GM18505 (cell line): ENCODE data around the gene GPR132.
"Not testable (repeated sequence)": the region's sequence is repeated elsewhere in the genome, so short reads cannot be mapped to it uniquely, and the experiment has no call there.

Experiments used
- ATAC-seq: cut with Tn5 transposase; IDR thresholded peaks from one replicate; pipeline ENCODE4 v1.9.1; 2021; ENCODE audit not compliant: unreplicated experiment
- POLR2A ChIP-seq: IDR thresholded peaks from 4 replicates; pipeline ENCODE4 v1.6.1; 2011; ENCODE audit warnings: borderline replicate concordance; ENCODE audit not compliant: insufficient read depth, insufficient read length; ENCODE audit errors: extremely low read depth

Gene GPR132

GRCh38 chr14:105065280-105066228, at the start of gene GPR132:
Gene GPR132 (minus strand): TSS chr14:105065430. CDS start chr14:105055420, 10,010 bp downstream.
- peak; percentile 99 for TF ChIP-seq POLR2A
- peak; percentile 44 for ATAC-seq

GRCh38 chr14:105109243-105109642, 44.0 kb upstream of the GPR132 start:
- ATAC-seq: not testable (repeated sequence)

GRCh38 chr14:105108516-105108864, 43.3 kb upstream of the GPR132 start:
- ATAC-seq: no peak
- no peak for TF ChIP-seq POLR2A

GRCh38 chr14:105107781-105108515, 42.7 kb upstream of the GPR132 start:
- ATAC-seq: no peak
- no peak for TF ChIP-seq POLR2A

DNA sequence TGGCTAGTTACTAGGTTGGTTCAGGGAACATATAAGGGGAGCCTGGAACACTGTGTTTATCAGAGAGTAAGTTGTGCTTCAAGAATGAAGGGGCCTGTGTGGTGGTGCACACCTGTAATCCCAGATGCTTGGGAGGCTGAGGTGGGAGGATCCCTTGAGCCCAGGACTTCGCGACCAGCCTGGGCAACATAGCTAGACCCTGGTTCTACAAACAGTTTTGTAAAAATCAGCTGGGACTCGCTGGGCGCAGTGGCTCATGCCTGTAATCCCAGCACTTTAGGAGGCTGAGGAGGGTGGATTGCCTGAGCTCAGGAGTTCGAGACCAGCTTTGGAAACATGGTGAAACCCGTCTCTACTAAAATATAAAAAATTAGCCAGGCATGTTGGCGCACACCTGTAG, 42.1 kb upstream of the GPR132 start:
- no peak for TF ChIP-seq POLR2A
- no peak for ATAC-seq

- no peak for ATAC-seq
- no peak for TF ChIP-seq POLR2A
Measured at GRCh38 chr14:105105158-105105557, 39.9 kb upstream of the GPR132 start.

GRCh38 chr14:105102893-105103292, 37.7 kb upstream of the GPR132 start:
- no peak for ATAC-seq
- no peak for TF ChIP-seq POLR2A

DNA sequence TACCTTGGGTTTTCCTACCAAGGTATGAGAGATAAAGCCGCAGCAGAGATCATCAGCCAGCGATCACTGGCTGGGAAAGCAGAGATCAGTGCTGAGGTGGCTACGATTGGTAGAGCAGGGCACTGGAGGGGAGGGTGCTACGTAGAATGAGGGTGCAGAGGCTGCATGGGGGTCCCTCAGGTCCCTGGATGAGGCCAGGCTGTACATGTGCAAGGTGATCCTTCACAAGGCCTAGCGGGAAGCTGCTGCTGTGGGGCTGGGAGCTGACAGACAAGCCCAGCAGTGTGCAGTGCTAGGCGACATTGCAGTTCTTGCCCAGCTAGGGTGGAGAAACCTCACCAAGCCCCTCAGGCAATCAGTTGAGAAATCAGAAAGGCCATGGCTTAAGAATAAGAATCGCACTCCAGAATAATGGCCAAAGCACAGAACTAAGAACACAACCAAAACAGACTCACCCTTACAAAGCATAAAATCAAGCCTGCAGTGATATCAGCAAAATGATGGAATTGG, 37.2 kb upstream of the GPR132 start:
- no peak for TF ChIP-seq POLR2A
- no peak for ATAC-seq

GRCh38 chr14:105100910-105101309, 35.7 kb upstream of the GPR132 start:
- TF ChIP-seq POLR2A: no peak
- no peak for ATAC-seq

DNA sequence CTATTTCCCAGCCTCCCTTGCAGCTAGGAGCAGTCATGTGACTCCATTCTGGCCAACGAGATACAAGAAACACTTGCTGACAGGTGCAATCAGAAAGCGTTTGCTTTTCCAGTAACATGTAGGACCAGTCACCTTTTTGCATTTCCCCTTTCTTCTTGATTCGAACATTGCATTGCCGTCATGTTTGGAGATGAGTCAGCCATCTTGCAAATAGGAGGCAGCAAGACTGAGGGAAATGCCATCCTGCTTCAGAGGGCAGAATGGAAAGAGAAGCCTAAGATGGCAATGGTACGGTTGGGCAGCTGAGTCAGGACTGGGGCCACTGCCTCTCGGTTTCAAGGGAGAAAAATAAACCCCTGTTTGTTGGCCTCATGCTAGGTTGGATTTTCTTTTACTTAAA, 34.5 kb upstream of the GPR132 start:
- TF ChIP-seq POLR2A: no peak
- ATAC-seq: no peak

DNA sequence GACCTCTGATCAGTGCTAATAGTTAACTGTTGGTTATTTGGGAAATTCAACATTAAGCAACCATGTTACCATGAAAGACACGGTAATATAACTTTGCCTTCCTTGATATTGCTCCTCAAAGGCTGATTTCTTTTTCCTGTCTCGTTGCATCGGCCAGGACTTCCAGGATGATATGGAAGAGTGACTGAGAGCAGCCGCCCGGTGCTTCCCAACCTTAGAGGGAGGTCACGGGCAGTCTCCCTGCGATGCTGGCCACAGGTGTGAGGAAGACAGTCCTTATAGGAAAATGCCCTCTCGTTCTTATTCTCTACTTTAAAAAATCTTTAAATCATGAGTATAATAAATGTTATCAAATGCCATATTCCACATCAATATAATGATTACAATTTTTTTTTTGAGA, 33.1 kb upstream of the GPR132 start:
- ATAC-seq: no peak
- TF ChIP-seq POLR2A: no peak

DNA sequence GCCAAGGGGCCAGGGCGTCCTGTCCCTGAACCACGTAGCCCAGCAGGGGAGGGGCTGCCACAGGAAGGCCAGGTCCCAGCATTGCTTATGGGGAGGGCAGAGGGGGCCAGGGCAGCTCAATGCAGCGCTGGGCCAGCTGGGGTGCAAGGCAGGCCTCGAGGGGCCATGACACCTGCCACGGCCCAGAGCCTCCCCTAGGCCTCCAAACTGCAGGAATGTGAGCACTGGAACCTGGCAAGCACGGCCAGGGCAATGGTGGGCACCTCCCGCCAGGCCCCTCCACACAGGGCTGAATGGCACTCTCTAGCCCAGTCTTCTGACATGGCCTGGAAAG, 32.5 kb upstream of the GPR132 start:
- TF ChIP-seq POLR2A: no peak
- no peak for ATAC-seq

DNA sequence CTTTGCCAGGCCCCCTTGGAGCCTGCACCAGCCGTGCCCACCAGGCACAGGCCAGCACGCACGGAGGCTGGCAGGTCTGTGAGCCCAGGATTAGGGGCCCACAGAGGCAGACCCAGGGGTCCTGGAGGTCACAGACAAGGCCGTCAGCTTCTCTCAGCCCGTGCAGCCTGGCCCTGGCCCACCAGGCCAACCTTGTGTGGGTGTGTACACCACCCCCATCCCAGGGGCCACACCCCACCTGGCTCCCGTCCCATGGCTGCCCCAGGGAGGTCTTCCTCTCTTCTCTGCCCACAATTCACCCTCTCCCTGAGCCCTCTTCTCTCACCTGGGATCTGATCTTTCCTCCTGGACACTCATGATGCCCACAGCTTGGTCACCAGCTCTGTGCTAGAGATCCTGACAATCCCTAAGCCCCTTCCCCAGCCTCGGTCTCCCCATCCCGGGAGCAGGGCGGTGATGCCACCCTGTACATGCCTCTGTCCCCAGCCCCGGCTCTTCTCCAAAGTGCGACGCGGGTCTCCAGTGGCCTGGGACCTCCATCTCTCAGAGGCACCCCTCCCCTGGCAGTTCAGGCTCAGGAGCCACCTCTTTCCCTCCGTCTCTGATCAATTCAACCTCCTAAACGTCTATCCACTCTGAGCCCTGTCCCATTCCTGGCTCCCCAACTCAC, 31.1 kb upstream of the GPR132 start:
- ATAC-seq: no peak
- TF ChIP-seq POLR2A: no peak
